H1 (cell line): Measurements from ENCODE around the gene STK11. TPM values are rescaled to one million over a fixed set of nuclear protein-coding genes. Genes with fewer than 3 reads are reported as not detected.

Experiments used
- BACH1 ChIP-seq: IDR thresholded peaks from 2 replicates; pipeline ENCODE4 v1.6.1; 2012; ENCODE audit warnings: low read length, improper control_type of control experiment
- CBX8 ChIP-seq: fragments of 300-800, 300-1000 bp; sonication (generic); IDR thresholded peaks from 2 replicates; pipeline ENCODE4 v1.7.1; 2016; ENCODE audit warnings: low read depth, low read length, borderline replicate concordance
- CREB1 ChIP-seq: IDR thresholded peaks from 2 replicates; pipeline ENCODE4 v1.6.1; 2012; ENCODE audit warnings: inconsistent platforms
- CTBP2 ChIP-seq: IDR thresholded peaks from 2 replicates; pipeline ENCODE4 v1.7.0; 2011; ENCODE audit warnings: borderline replicate concordance, mild to moderate bottlenecking, moderate library complexity, mixed read lengths, low read length; ENCODE audit not compliant: insufficient read depth, insufficient read length
- NRF1 ChIP-seq: IDR thresholded peaks from 2 replicates; pipeline ENCODE4 v1.6.1; 2011; ENCODE audit warnings: mild to moderate bottlenecking, low read depth, low read length, improper control_type of control experiment
- SP4 ChIP-seq: IDR thresholded peaks from 2 replicates; pipeline ENCODE4 v1.6.1; 2012; ENCODE audit warnings: low read length, inconsistent platforms
- SRF ChIP-seq: IDR thresholded peaks from 2 replicates; pipeline ENCODE4 v1.6.1; 2011; ENCODE audit warnings: mild to moderate bottlenecking, low read depth, low read length, moderate library complexity
- SUZ12 ChIP-seq: fragments of 200-600 bp; sonication (generic); IDR thresholded peaks from 2 replicates; pipeline ENCODE4 v1.6.1; 2012; ENCODE audit warnings: mild to moderate bottlenecking, inconsistent platforms, low read length, moderate library complexity, mixed read lengths
- polyA plus RNA-seq, 7 experiments: library from polyadenylated mRNA; depleted of rRNA in 3 of 7; stranded (reverse) in 5 of 7; unstranded in 2 of 7; fragments of >200 nt in 5 of 7; fragments of 200-250 nt in 2 of 7; gene quantifications; 1 replicate in 5 of 7; 2 replicates in 1 of 7; 4 replicates in 1 of 7; pipeline versions ENCODE4 v1.2.1 to v1.2.3, GENCODE V29; 2011 to 2013; ENCODE audit warnings: missing spikeins in 2 of 7, mixed read lengths in 2 of 7
- total RNA-seq: library from RNA; stranded (reverse); fragmentation: NEBNext Ultra II Directional; extraction: Animal tissue kit (Norgen Biotek cat#: 25700); gene quantifications from 2 replicates; pipeline ENCODE4 v1.2.1, GENCODE V29; 2021
- TF ChIP-seq, protein P1 (sequence below), 3 experiments: IDR thresholded peaks; 1 replicate in 2 of 3; 2 replicates in 1 of 3; pipeline versions ENCODE4 v1.5.1 to v1.6.1; 2011; ENCODE audit warnings: low read length in 3 of 3, mild to moderate bottlenecking in 3 of 3, inconsistent platforms in 2 of 3, low read depth in 1 of 3, moderate library complexity in 1 of 3; ENCODE audit not compliant: insufficient read depth in 1 of 3; ENCODE audit errors: control extremely low read depth in 1 of 3
- TF ChIP-seq, protein P2 (sequence below): IDR thresholded peaks from 2 replicates; pipeline ENCODE4 v1.6.1; 2012; ENCODE audit warnings: inconsistent platforms

The STK11 gene
- total and polyA plus RNA-seq, 2 of the 8 experiments (the other 6 are each of a cell fraction or from before 2014, with no cell fraction given), result 45.3 to 70.7 TPM

DNA sequence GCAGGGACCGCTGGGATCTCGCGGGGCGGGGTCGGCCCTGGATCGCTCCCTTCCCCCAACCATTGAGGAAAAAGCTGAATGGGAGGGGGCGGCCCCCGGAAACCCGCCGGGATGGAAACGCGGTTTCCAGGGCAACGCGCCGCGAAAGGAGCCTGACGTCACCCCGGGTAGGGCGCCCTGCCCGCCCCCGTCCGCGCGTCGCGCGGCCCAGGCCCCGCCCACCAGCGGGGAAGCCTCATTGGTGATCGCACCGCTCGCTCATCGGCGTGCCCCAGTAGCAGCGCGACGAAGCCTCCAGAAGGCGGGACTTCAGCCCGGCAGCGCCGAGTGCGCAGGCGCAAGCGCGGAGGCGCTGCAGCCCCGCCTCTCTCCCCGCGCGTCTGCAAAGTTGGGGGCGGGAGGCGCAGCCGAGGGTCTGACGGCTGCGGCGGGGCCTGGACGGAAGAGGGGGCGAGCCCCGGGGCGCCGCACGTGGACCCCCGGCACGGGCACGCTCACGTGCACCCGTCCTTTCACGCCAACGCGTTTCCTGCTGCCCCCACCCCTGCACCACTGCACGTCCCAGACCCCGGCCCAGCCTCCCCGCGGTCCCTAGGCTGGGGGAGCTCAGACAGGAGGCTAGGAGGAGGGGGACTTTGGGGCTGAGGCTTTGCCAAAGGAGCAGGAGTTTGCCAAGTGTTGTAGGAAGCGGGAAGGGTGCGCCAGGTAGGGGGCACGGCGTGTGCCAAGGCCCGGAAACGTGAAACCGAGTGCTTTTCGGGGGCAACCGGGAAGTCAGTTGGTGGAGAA is 55.4 kb downstream of the STK11 start (continued):
- TF ChIP-seq, protein P1, sequence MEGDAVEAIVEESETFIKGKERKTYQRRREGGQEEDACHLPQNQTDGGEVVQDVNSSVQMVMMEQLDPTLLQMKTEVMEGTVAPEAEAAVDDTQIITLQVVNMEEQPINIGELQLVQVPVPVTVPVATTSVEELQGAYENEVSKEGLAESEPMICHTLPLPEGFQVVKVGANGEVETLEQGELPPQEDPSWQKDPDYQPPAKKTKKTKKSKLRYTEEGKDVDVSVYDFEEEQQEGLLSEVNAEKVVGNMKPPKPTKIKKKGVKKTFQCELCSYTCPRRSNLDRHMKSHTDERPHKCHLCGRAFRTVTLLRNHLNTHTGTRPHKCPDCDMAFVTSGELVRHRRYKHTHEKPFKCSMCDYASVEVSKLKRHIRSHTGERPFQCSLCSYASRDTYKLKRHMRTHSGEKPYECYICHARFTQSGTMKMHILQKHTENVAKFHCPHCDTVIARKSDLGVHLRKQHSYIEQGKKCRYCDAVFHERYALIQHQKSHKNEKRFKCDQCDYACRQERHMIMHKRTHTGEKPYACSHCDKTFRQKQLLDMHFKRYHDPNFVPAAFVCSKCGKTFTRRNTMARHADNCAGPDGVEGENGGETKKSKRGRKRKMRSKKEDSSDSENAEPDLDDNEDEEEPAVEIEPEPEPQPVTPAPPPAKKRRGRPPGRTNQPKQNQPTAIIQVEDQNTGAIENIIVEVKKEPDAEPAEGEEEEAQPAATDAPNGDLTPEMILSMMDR (IDR thresholded peaks at IDR 0.05; ENCODE audit: control extremely low read depth in 1 of 3, insufficient read depth in 1 of 3, low read depth in 1 of 3, low read length in 3 of 3), result no peak
- no peak for TF ChIP-seq BACH1
- peak; percentile 87 for TF ChIP-seq CREB1
- TF ChIP-seq NRF1, result peak; percentile 86
- TF ChIP-seq SUZ12, result no peak
- TF ChIP-seq CTBP2, result peak; percentile 64
- TF ChIP-seq SRF, result no peak
- TF ChIP-seq CBX8, result no peak
- peak; percentile 73; the same call in 1 of the 2 replicates for TF ChIP-seq SP4
- TF ChIP-seq, protein P2, sequence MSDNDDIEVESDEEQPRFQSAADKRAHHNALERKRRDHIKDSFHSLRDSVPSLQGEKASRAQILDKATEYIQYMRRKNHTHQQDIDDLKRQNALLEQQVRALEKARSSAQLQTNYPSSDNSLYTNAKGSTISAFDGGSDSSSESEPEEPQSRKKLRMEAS, result 0 out of 2 replicates have a peak, but pooled peaks have one; percentile 34
